ENCODE measurements around the gene CRACDL.

DNA sequence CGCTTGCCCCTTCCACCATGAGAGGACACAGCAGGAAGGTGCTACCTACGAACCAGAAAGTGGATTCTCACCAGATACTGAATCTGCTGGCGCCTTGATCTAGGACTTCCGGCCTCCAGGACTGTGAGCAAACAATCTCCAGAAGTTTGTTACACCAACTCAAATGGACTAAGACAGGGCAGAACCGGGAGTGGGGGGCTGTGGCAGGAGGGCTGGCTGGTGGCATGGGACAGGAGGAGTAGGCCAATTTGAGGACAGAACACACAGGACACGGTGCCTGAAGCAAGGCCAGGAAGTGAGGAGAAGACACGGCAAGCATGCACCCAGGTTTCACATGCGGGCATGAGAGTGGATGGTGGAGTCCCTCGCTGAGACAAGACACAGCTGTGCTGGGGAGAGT, 40.1 kb downstream of the CRACDL start:
- TF ChIP-seq, protein P1, sequence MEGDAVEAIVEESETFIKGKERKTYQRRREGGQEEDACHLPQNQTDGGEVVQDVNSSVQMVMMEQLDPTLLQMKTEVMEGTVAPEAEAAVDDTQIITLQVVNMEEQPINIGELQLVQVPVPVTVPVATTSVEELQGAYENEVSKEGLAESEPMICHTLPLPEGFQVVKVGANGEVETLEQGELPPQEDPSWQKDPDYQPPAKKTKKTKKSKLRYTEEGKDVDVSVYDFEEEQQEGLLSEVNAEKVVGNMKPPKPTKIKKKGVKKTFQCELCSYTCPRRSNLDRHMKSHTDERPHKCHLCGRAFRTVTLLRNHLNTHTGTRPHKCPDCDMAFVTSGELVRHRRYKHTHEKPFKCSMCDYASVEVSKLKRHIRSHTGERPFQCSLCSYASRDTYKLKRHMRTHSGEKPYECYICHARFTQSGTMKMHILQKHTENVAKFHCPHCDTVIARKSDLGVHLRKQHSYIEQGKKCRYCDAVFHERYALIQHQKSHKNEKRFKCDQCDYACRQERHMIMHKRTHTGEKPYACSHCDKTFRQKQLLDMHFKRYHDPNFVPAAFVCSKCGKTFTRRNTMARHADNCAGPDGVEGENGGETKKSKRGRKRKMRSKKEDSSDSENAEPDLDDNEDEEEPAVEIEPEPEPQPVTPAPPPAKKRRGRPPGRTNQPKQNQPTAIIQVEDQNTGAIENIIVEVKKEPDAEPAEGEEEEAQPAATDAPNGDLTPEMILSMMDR (optimal IDR thresholded peaks at IDR 0.05 in 1 of 3, IDR thresholded peaks at IDR 0.05 in 1 of 3, conservative IDR thresholded peaks at IDR 0.05 in 1 of 3; ENCODE audit: extremely low read depth in 1 of 3, insufficient read depth in 2 of 3, low read length in 3 of 3): no peak
- no peak for TF ChIP-seq EZH2 (IDR thresholded peaks at IDR 0.05; ENCODE audit: low read length)

Measured in keratinocyte (primary cell).